KBM-7 (cell line): Measurements from ENCODE around the gene FGF2.

Source experiments
- DNase-seq: peaks from one replicate; pipeline ENCODE4 v3.0.0-alpha.2; 2015
- in situ Hi-C: fragments of 300-500 bp; cut with MboI; formaldehyde crosslinking; loops from 2 replicates; pipeline ENCODE4 v1.14.3; 2020; ENCODE audit warnings: low sequenced_read_pairs, low pct_unique_long_range_greater_than_20kb, mixed read lengths

FGF2 gene

DNA sequence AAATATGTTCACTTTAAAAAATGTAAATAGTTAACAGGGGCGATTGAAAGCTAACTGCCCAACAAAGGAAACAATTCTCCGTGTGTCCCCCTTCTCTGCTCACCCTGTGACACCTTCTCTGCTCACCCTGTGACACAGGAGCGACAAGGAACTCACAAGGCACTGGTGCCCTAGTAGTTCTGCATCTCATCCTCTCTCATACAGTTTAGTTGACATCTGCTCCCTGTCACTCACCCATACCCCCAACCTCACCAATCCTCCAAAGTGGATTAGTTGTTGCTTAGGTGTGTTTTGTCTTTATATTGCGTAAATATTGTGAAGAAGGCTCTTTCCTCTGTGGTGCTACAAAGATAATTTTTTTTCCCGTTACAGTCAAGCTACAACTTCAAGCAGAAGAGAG is 49.3 kb downstream of the FGF2 start:
- in situ Hi-C loops: no loop called here
- DNase-seq: no peak

DNA sequence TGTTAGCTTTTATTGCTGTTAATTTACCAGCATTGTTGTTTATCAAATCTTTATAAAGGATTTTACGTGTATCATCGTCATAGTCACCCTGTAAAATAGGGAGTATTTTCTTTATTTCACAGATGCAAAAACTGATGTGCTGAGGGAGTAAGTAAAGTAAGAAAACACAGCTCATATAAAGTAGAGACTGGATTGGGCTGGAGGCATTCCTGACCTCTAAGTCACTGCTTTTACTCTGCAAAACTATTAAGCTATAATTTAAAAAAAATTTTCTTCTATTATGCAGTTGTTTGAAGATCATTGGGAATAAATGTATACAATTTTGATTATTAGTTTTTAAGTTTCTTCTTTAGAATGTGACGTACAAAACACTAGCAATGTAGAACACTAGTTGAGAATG is 49.8 kb downstream of the FGF2 start:
- in situ Hi-C loops: no loop called here
- no peak for DNase-seq

DNA sequence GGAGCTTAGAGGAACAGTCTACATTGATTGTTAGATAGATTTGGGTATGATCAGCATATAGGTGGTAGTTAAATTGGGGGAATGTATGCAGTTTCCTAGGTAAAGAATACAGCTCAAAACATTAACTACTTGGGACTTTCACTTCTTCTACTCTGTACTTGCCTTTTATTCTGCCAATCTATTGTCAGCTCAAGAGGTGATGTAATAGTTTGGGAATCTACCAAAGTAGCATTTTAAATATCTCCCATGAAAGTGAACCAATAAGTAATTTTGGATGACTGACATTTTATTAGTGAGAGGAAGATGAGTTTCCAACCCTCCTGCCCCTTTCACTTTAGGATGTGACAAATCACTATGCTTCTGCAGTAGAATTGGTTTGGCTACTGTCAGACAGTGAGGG is 52.4 kb downstream of the FGF2 start:
- DNase-seq: no peak
- in situ Hi-C loops: no loop called here

DNA sequence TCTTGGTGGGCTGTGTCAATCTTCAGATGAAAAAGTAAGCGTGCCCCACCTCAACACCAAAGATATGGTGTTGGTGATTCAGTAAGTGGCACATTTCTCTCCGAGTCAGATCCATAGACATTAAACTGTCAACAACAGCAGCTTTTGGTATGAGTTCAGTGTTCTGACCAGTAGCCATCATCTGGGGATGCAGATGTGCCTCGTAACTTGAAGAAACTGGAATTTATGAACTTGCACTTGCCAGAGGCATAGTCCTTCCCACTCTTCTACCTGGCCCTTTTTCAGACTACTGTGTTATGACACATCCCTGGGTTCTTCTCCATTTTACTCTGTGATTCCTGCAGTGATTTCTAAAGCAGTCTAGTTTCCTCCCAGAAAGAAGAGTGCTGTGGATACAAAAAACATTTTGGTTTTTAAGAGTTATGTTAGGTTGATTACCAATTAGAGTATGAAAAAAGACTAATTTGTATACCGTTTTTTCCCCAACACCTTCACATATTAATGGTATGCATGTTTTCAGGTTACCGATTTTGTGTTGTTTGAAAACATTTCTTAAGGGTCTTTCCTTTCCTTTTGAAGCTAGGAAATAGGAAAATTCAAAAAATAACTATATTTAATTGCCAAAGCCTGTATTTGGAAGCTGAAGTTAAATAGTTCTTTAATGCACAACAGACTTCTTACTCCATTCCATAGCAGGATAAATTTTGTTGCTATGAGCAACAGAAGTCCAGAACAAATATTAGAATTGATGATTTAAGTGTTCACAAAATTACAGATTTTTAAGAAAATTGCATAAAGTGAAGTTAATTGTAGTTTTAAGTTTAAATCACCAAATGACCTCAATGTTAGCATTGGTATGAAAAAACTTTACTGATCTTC is 56.5 kb downstream of the FGF2 start:
- in situ Hi-C loops: no loop called here
- DNase-seq: no peak

DNA sequence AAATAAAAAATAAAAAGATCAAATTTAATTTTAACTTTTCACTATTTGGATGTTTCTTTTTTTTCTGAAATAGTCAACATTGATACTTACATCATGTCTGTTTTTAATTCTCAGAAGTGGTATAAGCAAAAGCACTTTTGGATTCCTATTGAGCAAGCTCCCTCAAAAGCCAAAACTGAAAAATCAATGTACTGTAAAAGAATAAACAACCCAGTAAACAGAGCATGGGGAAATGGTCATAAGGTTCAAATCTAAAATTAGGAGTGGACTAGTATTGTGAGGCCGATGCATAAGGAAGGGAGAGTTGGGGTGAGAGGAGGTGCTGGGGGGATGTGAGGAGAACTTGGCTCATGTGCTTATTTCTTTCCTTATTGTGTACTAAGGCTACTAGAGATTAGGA is 57.9 kb downstream of the FGF2 start:
- no peak for DNase-seq
- in situ Hi-C loops: no loop called here

DNA sequence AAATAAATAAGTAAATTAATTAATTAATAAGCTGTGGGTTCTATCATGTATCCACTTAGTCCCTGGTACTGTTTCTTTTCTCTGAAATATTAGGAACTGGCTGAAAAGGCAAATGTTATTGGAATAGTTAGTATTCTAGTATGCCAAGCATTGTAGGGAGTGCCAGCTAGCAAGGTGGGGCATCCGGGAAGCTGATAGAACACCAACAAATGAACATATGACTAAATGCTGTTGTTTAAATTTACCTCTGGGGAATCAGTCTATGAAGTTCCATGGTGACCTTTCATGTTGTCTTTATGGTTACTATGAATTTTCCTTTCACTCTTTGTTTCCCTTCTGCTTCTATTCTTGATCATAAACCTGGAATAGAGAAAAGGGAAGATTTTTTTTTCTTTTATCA is 63.1 kb downstream of the FGF2 start:
- in situ Hi-C loops: no loop called here
- DNase-seq: no peak

DNA sequence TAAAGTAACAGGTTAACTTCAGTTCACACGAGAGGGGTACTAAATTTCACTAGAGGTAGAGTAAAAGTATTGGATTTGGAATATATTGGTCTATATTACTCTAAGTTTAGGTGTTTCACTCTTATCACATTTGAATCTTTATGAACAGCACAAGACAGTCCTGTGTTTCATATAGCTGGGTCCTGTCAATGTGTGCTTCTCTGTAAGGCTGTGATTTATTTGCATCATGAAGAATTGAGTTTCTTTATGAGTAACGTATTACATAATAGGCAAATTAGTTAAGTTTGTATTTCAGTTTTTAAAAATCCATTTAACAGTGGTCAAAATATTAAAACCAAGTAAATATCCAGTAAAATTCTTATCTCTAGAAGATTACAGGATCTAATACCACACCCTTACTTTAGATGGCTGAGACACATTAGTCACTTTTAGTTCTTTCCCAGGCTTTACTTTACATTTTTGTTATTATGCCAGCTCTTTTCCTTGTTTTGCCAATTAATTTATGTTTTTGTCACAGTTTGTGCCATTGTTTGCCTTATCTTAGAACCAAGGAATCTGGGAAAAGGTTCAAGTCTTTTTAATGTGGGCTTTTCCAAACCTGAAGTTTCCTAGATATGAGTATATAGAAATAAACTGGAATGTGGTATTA is 63.6 kb downstream of the FGF2 start:
- in situ Hi-C loops: no loop called here
- no peak for DNase-seq

DNA sequence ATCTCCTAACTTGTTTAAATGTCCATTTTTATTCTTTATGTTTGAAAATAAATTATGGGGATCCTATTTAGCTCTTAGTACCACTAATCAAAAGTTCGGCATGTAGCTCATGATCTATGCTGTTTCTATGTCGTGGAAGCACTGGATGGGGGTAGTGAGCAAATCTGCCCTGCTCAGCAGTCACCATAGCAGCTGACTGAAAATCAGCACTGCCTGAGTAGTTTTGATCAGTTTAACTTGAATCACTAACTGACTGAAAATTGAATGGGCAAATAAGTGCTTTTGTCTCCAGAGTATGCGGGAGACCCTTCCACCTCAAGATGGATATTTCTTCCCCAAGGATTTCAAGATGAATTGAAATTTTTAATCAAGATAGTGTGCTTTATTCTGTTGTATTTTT is 68.2 kb downstream of the FGF2 start:
- no peak for DNase-seq
- in situ Hi-C loops: no loop called here

DNA sequence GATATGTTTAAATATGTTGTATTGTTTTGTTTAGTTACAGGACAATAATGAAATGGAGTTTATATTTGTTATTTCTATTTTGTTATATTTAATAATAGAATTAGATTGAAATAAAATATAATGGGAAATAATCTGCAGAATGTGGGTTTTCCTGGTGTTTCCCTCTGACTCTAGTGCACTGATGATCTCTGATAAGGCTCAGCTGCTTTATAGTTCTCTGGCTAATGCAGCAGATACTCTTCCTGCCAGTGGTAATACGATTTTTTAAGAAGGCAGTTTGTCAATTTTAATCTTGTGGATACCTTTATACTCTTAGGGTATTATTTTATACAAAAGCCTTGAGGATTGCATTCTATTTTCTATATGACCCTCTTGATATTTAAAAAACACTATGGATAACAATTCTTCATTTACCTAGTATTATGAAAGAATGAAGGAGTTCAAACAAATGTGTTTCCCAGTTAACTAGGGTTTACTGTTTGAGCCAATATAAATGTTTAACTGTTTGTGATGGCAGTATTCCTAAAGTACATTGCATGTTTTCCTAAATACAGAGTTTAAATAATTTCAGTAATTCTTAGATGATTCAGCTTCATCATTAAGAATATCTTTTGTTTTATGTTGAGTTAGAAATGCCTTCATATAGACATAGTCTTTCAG is 68.8 kb downstream of the FGF2 start:
- in situ Hi-C loops: no loop called here

DNA sequence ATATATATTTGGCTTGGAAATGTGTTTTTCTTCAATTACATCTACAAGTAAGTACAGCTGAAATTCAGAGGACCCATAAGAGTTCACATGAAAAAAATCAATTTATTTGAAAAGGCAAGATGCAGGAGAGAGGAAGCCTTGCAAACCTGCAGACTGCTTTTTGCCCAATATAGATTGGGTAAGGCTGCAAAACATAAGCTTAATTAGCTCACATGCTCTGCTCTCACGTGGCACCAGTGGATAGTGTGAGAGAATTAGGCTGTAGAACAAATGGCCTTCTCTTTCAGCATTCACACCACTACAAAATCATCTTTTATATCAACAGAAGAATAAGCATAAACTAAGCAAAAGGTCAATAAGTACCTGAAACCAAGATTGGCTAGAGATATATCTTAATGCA is 69.6 kb downstream of the FGF2 start:
- in situ Hi-C loops: no loop called here

More for the DNA sequence above, 68.8 kb downstream of the FGF2 start:
- DNase-seq: no peak

DNA sequence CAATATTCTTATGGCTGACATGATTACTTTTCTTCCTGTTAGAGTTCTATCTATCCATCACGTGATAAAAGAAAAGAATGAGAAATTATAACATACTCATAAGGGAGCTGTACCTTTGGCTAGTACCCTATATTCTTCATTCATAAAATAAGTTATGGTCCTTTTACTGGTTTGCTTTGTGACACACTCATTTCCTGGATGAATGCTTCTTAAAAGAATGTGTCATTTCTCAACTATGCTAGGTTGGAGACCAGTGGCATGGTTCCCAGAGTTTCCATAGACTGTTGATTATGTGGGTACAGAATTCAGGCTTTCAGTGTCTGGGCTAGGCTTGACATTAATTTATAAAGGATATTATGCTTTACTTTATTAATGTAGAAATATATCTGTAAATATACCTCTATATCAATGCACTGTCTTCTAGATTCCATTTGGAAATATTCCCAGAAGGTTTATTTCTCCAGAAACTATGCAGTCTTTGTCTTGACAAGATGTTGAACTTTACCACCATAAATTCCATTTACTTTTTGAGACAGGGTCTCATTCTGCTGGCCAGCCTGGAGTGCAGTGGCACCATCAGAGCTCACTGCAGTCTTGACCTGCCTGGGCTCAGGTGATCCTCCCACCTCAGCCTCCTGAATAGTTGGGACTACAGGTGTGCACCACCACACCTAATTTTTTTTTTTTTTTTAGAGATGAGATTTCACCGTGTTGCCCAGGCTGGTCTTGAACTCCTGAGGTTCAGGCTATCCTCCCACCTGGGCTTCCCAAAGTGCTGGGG is 71.9 kb downstream of the FGF2 start:
- DNase-seq: no peak

More for the DNA sequence above, 69.6 kb downstream of the FGF2 start:
- no peak for DNase-seq

DNA sequence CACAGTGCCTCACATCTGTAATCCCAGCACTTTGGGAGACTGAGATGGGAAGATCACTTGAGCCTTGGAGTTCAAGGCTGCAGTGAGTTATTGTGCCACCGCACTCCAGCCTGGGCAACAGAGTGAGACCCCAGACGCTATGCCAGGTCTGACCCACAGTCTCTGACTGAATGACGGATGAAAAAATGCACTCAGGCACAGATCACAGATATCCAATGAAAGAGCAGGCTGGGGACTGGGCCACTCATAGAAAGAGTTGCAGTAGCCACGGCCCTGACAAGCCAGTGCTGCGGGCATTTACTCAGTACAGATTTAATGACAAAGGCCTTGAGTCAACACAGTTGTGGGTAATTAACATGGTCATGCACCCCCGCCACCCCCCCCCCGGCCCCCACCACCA is 73.1 kb downstream of the FGF2 start:
- DNase-seq: no peak
- in situ Hi-C loops: loop anchor here (25.0 kb wide), 2 partner anchors 137 to 287 kb away; partner anchors contain the start of gene IL21

More for the DNA sequence above, 71.9 kb downstream of the FGF2 start:
- in situ Hi-C loops: no loop called here

DNA sequence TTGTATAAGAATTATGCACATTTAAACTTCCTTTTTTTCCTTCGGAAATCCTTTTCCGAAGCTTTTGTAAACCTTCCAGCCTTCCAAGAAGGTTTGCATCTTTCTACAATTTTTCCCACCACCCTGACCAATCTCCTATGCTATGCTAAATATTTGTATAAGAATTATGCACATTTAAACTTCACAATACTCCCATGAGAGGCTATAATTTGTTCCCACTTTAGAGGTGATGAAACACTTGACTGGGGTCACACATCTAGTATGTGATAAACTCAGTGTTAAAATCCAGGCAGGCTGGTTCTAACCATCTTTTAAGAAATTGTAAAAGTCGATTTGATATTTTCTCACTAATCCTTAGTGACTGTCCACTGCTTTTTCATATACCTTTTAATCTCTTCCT is 73.7 kb downstream of the FGF2 start:
- in situ Hi-C loops: loop anchor here (25.0 kb wide), 2 partner anchors 138 to 288 kb away; partner anchors contain the start of gene IL21
- DNase-seq: no peak

DNA sequence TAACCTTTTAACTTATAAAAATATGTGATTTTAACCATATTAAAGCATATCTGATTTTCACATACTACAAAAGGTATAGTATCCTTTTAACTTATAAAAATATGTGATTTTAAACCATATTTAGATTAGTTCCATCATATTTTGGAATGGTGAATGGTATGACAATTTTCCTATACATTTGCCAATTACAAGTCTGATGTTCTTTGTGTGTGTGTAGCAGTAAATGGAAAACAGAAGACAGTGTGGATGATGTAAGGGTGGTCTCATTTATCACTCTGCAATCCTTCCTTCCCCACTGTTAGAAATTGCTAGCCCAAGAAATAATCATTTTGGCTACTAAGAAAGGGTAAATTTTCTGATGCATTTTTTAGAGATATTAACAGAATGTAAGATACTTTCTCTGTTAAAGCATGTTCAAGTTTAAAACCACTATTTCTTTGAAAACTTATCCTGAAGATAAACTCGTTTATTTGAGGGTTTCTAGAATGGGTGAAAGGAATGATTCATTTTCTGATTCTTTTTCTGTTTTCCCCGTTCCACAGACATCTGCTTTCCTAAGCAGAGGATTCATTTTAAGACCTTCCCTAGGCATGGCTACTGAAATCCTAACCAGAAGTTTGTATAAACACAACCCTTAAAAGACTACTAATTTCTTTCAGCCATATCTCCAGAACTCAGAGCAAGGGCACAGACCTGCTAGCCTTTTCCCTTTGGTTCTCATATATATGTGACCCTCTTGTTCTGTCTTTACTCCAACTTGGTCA is 74.8 kb downstream of the FGF2 start:
- in situ Hi-C loops: loop anchor here (25.0 kb wide), 2 partner anchors 139 to 289 kb away; partner anchors contain the start of gene IL21
- no peak for DNase-seq

DNA sequence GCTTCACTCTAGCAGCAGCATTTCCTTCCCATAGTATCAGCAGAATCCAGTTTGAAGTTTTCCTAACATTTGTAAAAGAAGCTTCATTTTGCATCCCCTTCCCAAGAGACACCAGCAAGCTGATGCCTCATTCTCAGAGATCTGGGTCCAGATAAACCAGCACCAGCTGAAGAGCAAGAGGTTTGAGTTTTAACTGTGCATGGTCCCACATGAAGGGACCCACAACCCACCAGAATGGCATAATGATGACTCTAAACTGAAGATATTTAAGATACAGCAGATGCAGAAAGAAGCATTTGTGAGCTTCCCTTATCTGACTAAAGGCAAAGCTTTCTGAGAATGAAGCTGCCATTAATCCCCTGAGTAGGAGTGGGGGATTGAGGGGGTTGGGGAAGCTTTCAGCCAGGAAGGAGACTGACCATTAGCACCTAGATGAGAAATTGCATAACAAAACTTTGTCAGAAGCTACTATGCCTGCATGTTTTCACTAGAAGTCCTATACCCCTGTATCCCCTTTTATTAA is 77.2 kb downstream of the FGF2 start:
- DNase-seq: no peak
- in situ Hi-C loops: loop anchor here (25.0 kb wide), 2 partner anchors 142 to 292 kb away; partner anchors contain the start of gene IL21

DNA sequence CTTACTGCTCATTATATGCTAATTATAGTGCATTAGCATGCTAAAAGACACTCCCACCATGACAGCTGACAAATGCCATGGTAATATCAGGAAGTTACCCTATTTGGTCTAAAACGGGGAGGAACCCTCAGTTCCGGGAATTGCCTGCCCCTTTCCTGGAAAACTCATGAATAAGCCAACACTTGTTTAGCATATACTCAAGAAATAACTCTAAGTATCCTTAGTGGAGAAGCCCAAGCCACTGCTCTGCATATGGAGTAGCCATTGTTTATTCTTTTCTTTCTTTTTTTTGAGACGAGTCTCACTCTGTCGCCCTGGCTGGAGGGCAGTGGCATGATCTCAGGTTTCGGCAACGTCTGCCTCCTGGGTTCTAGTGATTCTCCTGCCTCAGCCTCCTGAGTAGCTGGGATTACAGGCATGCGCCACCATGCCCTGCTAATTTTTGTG is 80.3 kb downstream of the FGF2 start:
- in situ Hi-C loops: loop anchor here (25.0 kb wide), 2 partner anchors 145 to 295 kb away; partner anchors contain the start of gene IL21

DNA sequence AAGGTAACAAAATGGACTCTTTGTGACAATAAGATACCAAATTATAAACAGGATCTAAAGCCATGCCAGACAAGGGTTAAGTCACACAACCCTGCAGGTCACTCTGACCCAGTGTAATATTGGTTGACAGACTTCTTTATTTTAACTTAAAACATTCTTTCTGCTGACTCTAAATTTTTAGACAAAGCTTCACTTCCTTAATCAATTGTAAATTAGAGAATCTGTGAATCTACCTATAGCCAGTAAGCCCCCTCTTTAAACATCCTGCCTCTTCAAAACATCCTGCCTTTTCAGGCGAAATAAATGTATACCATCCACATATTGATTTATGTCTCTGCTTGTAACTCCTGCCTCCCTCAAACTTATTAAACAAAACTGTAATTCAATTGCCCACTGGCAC is 81.6 kb downstream of the FGF2 start:
- no peak for DNase-seq
- in situ Hi-C loops: loop anchor here (25.0 kb wide), 2 partner anchors 146 to 296 kb away; partner anchors contain the start of gene IL21

More for the DNA sequence above, 80.3 kb downstream of the FGF2 start:
- DNase-seq: no peak

DNA sequence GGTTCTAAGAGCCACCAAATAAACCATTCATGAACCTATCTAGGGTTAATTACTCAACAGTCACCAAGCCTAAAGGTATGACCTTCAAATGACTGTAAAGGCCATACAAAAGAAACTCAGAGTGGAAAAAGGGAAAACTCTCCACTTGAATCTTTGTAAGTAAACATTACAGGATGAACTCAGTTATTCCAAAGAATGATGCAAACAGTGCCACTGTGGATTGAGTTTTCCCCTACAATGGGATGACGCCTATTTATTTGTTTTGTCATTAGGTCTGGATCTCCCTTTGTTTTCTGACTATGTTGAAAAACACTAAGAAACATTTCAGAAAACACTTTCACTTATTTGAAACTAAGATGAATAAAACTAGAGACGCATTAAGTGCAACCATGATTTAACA is 83.1 kb downstream of the FGF2 start:
- DNase-seq: no peak
- in situ Hi-C loops: loop anchor here (25.0 kb wide), 2 partner anchors 147 to 297 kb away; partner anchors contain the start of gene IL21
